ENCODE measurements around the gene NPAS3.

Gene NPAS3

DNA sequence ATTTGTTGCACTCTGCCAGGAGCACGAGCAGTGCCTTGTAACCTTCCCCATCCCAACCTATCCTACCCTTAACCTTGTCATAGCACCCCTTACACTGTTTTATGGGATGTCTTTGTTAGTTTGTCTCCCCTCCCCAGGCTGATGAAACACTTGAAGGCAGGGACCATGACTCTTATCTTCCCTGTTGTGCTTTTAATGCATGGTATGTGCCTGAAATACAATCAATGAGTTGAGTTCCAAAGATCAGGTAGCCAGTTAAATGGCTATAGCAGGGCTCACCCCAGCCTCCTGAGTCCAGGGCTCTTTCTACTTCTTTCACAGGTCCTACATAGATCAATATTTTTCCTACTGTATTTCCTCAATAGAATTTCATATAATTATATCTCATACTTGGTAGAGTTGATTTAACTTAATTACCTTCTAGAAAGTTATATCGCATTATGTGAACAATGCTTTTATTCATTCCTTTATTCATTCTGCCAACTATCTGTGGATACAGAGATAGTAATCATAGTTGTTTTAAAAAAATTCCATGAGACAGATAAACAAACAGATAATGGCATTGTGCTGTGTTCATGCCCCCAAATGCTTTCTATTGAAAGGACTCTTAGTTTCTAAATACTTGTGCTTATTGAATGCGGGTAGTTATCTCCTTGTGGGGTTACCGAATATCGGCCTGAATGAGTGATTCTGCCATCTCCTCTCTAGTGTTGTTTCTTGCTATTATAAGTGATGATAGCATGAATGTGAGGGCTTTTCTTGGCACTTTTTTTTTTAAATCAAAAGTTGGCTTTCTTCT lies 347.4 kb downstream of the NPAS3 start:
- Histone ChIP-seq H3K4me3 (ENCODE audit: low read depth, low read length) (no peak overlapping the region), H3K27ac (ENCODE audit: low read depth, low read length) (no peak overlapping the region), H3K9ac (ENCODE audit: low read length) (no peak overlapping the region), H3K27me3 (ENCODE audit: control insufficient read depth, insufficient read depth, low read length) (no peaks in the 10 kb centered on the region), H3K36me3 (ENCODE audit: control insufficient read depth, insufficient read depth, low read length) (no peaks in the 10 kb centered on the region), H3K4me1 (ENCODE audit: control insufficient read depth, insufficient read depth, low read length) (0 out of 2 replicates have a peak, but pooled peaks cover 4% of the 10 kb centered on the region), H3K9me3 (ENCODE audit: control insufficient read depth, insufficient read depth, low read depth, low read length) (no peaks in the 10 kb centered on the region)

GRCh38 chr14:33287189-33287588 lies 348.5 kb downstream of the NPAS3 start:
- no peak overlapping the region for H3K9ac ChIP-seq (ENCODE audit: low read length)
- no peaks in the 10 kb centered on the region for H3K9me3 ChIP-seq (ENCODE audit: control insufficient read depth, insufficient read depth, low read depth, low read length)
- no peak overlapping the region for H3K4me3 ChIP-seq (ENCODE audit: low read depth, low read length)
- no peaks in the 10 kb centered on the region for H3K27me3 ChIP-seq (ENCODE audit: control insufficient read depth, insufficient read depth, low read length)
- H3K36me3 ChIP-seq (ENCODE audit: control insufficient read depth, insufficient read depth, low read length) = no peaks in the 10 kb centered on the region
- no peak overlapping the region for H3K27ac ChIP-seq (ENCODE audit: low read depth, low read length)
- H3K4me1 ChIP-seq (ENCODE audit: control insufficient read depth, insufficient read depth, low read length) = 0 out of 2 replicates have a peak, but pooled peaks cover 4% of the 10 kb centered on the region

- no peaks in the 10 kb centered on the region for H3K27me3 ChIP-seq (ENCODE audit: control insufficient read depth, insufficient read depth, low read length)
- H3K9me3 ChIP-seq (ENCODE audit: control insufficient read depth, insufficient read depth, low read depth, low read length) = no peaks in the 10 kb centered on the region
- no peak overlapping the region for H3K4me3 ChIP-seq (ENCODE audit: low read depth, low read length)
- no peak overlapping the region for H3K9ac ChIP-seq (ENCODE audit: low read length)
- H3K36me3 ChIP-seq (ENCODE audit: control insufficient read depth, insufficient read depth, low read length) = no peaks in the 10 kb centered on the region
- no peak overlapping the region for H3K27ac ChIP-seq (ENCODE audit: low read depth, low read length)
- H3K4me1 ChIP-seq (ENCODE audit: control insufficient read depth, insufficient read depth, low read length) = 0 out of 2 replicates have a peak, but pooled peaks cover 4% of the 10 kb centered on the region
These were observed 352.0 kb downstream of the NPAS3 start for GRCh38 chr14:33290641-33291040.

GRCh38 chr14:33291529-33292104 lies 352.9 kb downstream of the NPAS3 start:
- H3K27ac ChIP-seq (ENCODE audit: low read depth, low read length) = no peak overlapping the region
- no peak overlapping the region for H3K4me3 ChIP-seq (ENCODE audit: low read depth, low read length)
- H3K4me1 ChIP-seq (ENCODE audit: control insufficient read depth, insufficient read depth, low read length) = no peaks in the 10 kb centered on the region
- H3K27me3 ChIP-seq (ENCODE audit: control insufficient read depth, insufficient read depth, low read length) = no peaks in the 10 kb centered on the region
- no peaks in the 10 kb centered on the region for H3K9me3 ChIP-seq (ENCODE audit: control insufficient read depth, insufficient read depth, low read depth, low read length)
- H3K36me3 ChIP-seq (ENCODE audit: control insufficient read depth, insufficient read depth, low read length) = no peaks in the 10 kb centered on the region
- no peak overlapping the region for H3K9ac ChIP-seq (ENCODE audit: low read length)

DNA sequence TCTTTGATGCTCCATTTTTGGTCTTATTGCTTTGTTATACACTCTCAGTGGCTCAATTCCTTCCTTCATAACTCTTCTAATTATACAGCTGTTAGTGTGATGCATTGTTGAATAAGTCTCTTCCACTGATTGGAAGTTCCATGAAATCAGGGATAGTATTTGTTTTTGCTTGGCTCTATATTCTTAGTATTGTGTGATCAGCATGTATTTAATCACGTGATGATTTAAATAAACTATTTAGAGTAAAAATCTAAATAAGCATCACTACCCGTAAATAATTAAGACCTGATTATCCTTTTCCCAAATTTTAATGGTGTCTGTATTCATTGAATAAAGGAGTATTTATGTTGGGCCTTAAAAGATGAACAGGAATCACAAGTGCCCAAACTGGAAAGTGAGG lies 355.7 kb downstream of the NPAS3 start:
- no peak overlapping the region for H3K27ac ChIP-seq (ENCODE audit: low read depth, low read length)
- H3K27me3 ChIP-seq (ENCODE audit: control insufficient read depth, insufficient read depth, low read length) = no peaks in the 10 kb centered on the region
- H3K9ac ChIP-seq (ENCODE audit: low read length) = no peak overlapping the region
- H3K4me1 ChIP-seq (ENCODE audit: control insufficient read depth, insufficient read depth, low read length) = peaks cover 8% of the 10 kb centered on the region
- H3K4me3 ChIP-seq (ENCODE audit: low read depth, low read length) = no peak overlapping the region
- H3K9me3 ChIP-seq (ENCODE audit: control insufficient read depth, insufficient read depth, low read depth, low read length) = no peaks in the 10 kb centered on the region
- no peaks in the 10 kb centered on the region for H3K36me3 ChIP-seq (ENCODE audit: control insufficient read depth, insufficient read depth, low read length)

- Histone ChIP-seq H3K4me3 (ENCODE audit: low read depth, low read length) (peak overlapping the region; percentile 28; the same call in 1 of the 2 replicates), H3K9me3 (ENCODE audit: control insufficient read depth, insufficient read depth, low read depth, low read length) (no peaks in the 10 kb centered on the region), H3K36me3 (ENCODE audit: control insufficient read depth, insufficient read depth, low read length) (no peaks in the 10 kb centered on the region)
These were observed 358.9 kb downstream of the NPAS3 start for GRCh38 chr14:33297565-33297964.

DNA sequence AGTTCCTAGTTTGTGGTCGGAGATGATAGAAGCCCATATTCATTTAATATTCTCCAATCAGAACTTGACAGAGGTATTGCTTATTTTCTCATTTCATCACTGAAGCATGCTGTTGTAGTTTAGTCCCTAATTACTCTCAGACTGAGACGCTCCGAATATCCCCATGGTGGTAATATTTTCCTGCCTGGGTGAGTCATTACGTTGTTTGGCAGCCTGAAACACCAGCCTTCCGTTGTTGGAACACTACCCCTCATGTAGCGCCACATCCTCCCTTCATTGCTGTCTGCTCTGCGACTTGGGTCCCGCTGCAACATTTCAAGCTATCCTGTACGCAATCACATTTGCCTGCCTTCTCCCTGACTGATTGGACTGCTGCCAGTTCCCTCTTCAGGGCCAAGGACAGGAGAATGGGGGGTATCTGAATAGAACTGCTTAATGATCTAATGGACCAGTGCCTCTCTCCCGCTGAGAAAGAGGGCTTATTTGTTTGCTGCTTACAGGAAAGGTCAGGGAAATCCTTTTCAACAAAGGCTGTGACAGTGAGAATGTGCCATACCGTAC lies 369.1 kb downstream of the NPAS3 start:
- no peak overlapping the region for H3K27ac ChIP-seq (ENCODE audit: low read depth, low read length)
- H3K36me3 ChIP-seq (ENCODE audit: control insufficient read depth, insufficient read depth, low read length) = no peaks in the 10 kb centered on the region

More at GRCh38 chr14:33297565-33297964, 358.9 kb downstream of the NPAS3 start:
- Histone ChIP-seq H3K4me1 (ENCODE audit: control insufficient read depth, insufficient read depth, low read length) (peaks cover 8% of the 10 kb centered on the region), H3K27ac (ENCODE audit: low read depth, low read length) (no peak overlapping the region), H3K9ac (ENCODE audit: low read length) (no peak overlapping the region), H3K27me3 (ENCODE audit: control insufficient read depth, insufficient read depth, low read length) (no peaks in the 10 kb centered on the region)

GRCh38 chr14:33309106-33309505 lies 370.4 kb downstream of the NPAS3 start:
- Histone ChIP-seq H3K4me1 (ENCODE audit: control insufficient read depth, insufficient read depth, low read length) (no peaks in the 10 kb centered on the region), H3K4me3 (ENCODE audit: low read depth, low read length) (no peak overlapping the region), H3K27ac (ENCODE audit: low read depth, low read length) (no peak overlapping the region), H3K36me3 (ENCODE audit: control insufficient read depth, insufficient read depth, low read length) (no peaks in the 10 kb centered on the region), H3K9ac (ENCODE audit: low read length) (no peak overlapping the region), H3K27me3 (ENCODE audit: control insufficient read depth, insufficient read depth, low read length) (no peaks in the 10 kb centered on the region), H3K9me3 (ENCODE audit: control insufficient read depth, insufficient read depth, low read depth, low read length) (no peaks in the 10 kb centered on the region)

More for the DNA sequence above, 369.1 kb downstream of the NPAS3 start:
- H3K9ac ChIP-seq (ENCODE audit: low read length) = no peak overlapping the region
- H3K4me3 ChIP-seq (ENCODE audit: low read depth, low read length) = no peak overlapping the region
- no peaks in the 10 kb centered on the region for H3K9me3 ChIP-seq (ENCODE audit: control insufficient read depth, insufficient read depth, low read depth, low read length)
- H3K4me1 ChIP-seq (ENCODE audit: control insufficient read depth, insufficient read depth, low read length) = no peaks in the 10 kb centered on the region
- no peaks in the 10 kb centered on the region for H3K27me3 ChIP-seq (ENCODE audit: control insufficient read depth, insufficient read depth, low read length)

- Histone ChIP-seq H3K27me3 (ENCODE audit: control insufficient read depth, insufficient read depth, low read length) (no peaks in the 10 kb centered on the region), H3K9me3 (ENCODE audit: control insufficient read depth, insufficient read depth, low read depth, low read length) (no peaks in the 10 kb centered on the region), H3K27ac (ENCODE audit: low read depth, low read length) (no peak overlapping the region), H3K4me1 (ENCODE audit: control insufficient read depth, insufficient read depth, low read length) (no peaks in the 10 kb centered on the region), H3K4me3 (ENCODE audit: low read depth, low read length) (no peak overlapping the region), H3K36me3 (ENCODE audit: control insufficient read depth, insufficient read depth, low read length) (no peaks in the 10 kb centered on the region), H3K9ac (ENCODE audit: low read length) (no peak overlapping the region)
These were observed 376.5 kb downstream of the NPAS3 start for GRCh38 chr14:33315217-33315616.

GRCh38 chr14:33315721-33316120 lies 377.0 kb downstream of the NPAS3 start:
- no peaks in the 10 kb centered on the region for H3K36me3 ChIP-seq (ENCODE audit: control insufficient read depth, insufficient read depth, low read length)
- H3K9me3 ChIP-seq (ENCODE audit: control insufficient read depth, insufficient read depth, low read depth, low read length) = no peaks in the 10 kb centered on the region
- H3K9ac ChIP-seq (ENCODE audit: low read length) = no peak overlapping the region
- no peak overlapping the region for H3K27ac ChIP-seq (ENCODE audit: low read depth, low read length)
- no peaks in the 10 kb centered on the region for H3K27me3 ChIP-seq (ENCODE audit: control insufficient read depth, insufficient read depth, low read length)
- H3K4me1 ChIP-seq (ENCODE audit: control insufficient read depth, insufficient read depth, low read length) = no peaks in the 10 kb centered on the region
- H3K4me3 ChIP-seq (ENCODE audit: low read depth, low read length) = no peak overlapping the region

- H3K9me3 ChIP-seq (ENCODE audit: control insufficient read depth, insufficient read depth, low read depth, low read length) = no peaks in the 10 kb centered on the region
- H3K36me3 ChIP-seq (ENCODE audit: control insufficient read depth, insufficient read depth, low read length) = no peaks in the 10 kb centered on the region
- no peaks in the 10 kb centered on the region for H3K27me3 ChIP-seq (ENCODE audit: control insufficient read depth, insufficient read depth, low read length)
- no peak overlapping the region for H3K27ac ChIP-seq (ENCODE audit: low read depth, low read length)
- H3K4me1 ChIP-seq (ENCODE audit: control insufficient read depth, insufficient read depth, low read length) = no peaks in the 10 kb centered on the region
- H3K9ac ChIP-seq (ENCODE audit: low read length) = no peak overlapping the region
- no peak overlapping the region for H3K4me3 ChIP-seq (ENCODE audit: low read depth, low read length)
These were observed 379.0 kb downstream of the NPAS3 start for GRCh38 chr14:33317675-33318074.

Measured in HUES6 (cell line).